Sigmoid colon (tissue), 7 donors: ENCODE data around the gene MBOAT7. TPM values are rescaled to one million over a fixed set of nuclear protein-coding genes. Genes with fewer than 3 reads are reported as not detected.

Experiments used
- DNase-seq: peaks from one replicate; pipeline ENCODE4 v3.0.0-alpha.2; 2019
- H3K27ac ChIP-seq, 4 donors: fragments of 200-600 bp; sonication (generic); one replicate each; pipeline ENCODE4 v1.5.1; 2016 to 2019; ENCODE audit warnings: mild to moderate bottlenecking in 1 of 4
- H3K27me3 ChIP-seq, 3 donors: fragments of 200-600 bp; sonication (generic); one replicate each; pipeline ENCODE4 v1.5.1; 2019; ENCODE audit warnings: mild to moderate bottlenecking in 1 of 3
- H3K36me3 ChIP-seq, 4 donors: fragments of 200-600 bp; sonication (generic); one replicate each; pipeline ENCODE4 v1.5.1; 2016 to 2019
- H3K4me1 ChIP-seq, 4 donors: fragments of 200-600 bp; sonication (generic); one replicate each; pipeline ENCODE4 v1.5.1; 2017 to 2019
- H3K4me3 ChIP-seq, 4 donors: fragments of 200-600 bp; sonication (generic); one replicate each; pipeline ENCODE4 v1.5.1; 2017 to 2019; ENCODE audit warnings: mild to moderate bottlenecking in 2 of 4, moderate library complexity in 1 of 4
- H3K9me3 ChIP-seq, 4 donors: fragments of 200-600 bp in 3 of 4; sonication (generic) in 3 of 4; one replicate each; pipeline versions ENCODE4 v1.5.1 to v1.6.1; 2013 to 2019
- EP300 ChIP-seq, 4 donors: sonication (generic); formaldehyde crosslinking; IDR thresholded peaks; one replicate each; pipeline ENCODE4 v1.6.1; 2017; ENCODE audit warnings: antibody characterized with exemption in 4 of 4
- POLR2A ChIP-seq, 2 donors: fragments of 450-650 bp; IDR thresholded peaks; one replicate each; pipeline ENCODE4 v1.6.1; 2016; ENCODE audit warnings: antibody characterized with exemption in 2 of 2, mild to moderate bottlenecking in 2 of 2, moderate library complexity in 2 of 2
- POLR2AphosphoS5 ChIP-seq, 4 donors: sonication (generic); formaldehyde crosslinking; IDR thresholded peaks; one replicate each; pipeline ENCODE4 v1.6.1; 2017; ENCODE audit warnings: antibody characterized with exemption in 4 of 4
- WGBS, 2 donors: extraction: QIAGEN DNeasy Blood & Tissue Kit; methylation state at CpG; one replicate each; pipeline ENCODE4 v1.1.7; 2013; 5-methylcytosine and 5-hydroxymethylcytosine counted together
- intact Hi-C: fragments of 100-400 bp; cut with DNase I; formaldehyde crosslinking; loops from one replicate; pipeline ENCODE4 v1.15.1; 2023
- polyA plus RNA-seq, 3 donors: library from polyadenylated mRNA; stranded (reverse); fragments of 200-250 nt; gene quantifications; one replicate each; pipeline ENCODE4 v1.2.3, GENCODE V29; 2013
- total RNA-seq, 4 donors: library from RNA; depleted of rRNA; stranded (reverse); fragments of >200 nt; gene quantifications; one replicate each; pipeline ENCODE4 v1.1.0, GENCODE V29; 2016
- TF ChIP-seq, protein P1 (sequence below), 4 experiments: fragments of 450-650 bp in 3 of 4; fragments of 200-600 bp in 1 of 4; IDR thresholded peaks; one replicate each; pipeline ENCODE4 v1.5.1; 2016 to 2019; ENCODE audit warnings: antibody characterized with exemption in 4 of 4, mild to moderate bottlenecking in 3 of 4, moderate library complexity in 2 of 4
- donor health status: healthy with polysubstance abuse.
- donor health status: Bipolar disorder and iron deficiency.
- donor health status: healthy.

MBOAT7 gene
- total and polyA plus RNA-seq, 7 donors = 15.0 to 79.7 (median 29.3) TPM

DNA sequence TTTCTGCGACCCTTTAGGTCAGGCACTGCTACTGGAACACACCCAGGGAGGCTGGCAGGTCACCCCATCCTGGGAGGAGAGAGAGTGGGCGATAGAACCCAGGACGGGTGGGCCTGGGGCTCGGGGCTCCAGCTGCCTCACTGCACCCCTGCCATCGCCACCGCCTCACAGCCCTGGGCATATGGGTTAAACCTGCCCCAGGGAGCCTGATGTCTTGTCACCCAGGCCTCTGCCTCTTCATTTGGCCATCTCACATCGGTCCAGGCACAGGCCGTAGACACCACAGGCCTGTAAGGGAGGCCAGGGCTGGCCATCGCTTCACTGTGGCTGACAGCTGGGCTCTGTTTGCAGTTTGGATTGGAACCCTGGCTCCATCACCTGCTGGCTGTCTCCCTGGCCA, 63.7 kb downstream of the MBOAT7 start:
- no peak overlapping the region for H3K4me3 ChIP-seq
- intact Hi-C loops = no loop called here
- H3K36me3 ChIP-seq = peaks cover 67 to 94% (median 82%) of the 10 kb centered on the region in 4 donors
- H3K27me3 ChIP-seq = no peaks in the 10 kb centered on the region
- H3K27ac ChIP-seq = no peak overlapping the region
- no peaks in the 10 kb centered on the region for H3K4me1 ChIP-seq
- DNase-seq = no peak
- WGBS, 2 donors = 92 to 93% methylated on average over 9 of the region's 9 CpGs
- H3K9me3 ChIP-seq = no peaks in the 10 kb centered on the region
- TF ChIP-seq POLR2AphosphoS5 (IDR thresholded peaks at IDR 0.05) (no peak), POLR2A (IDR thresholded peaks at IDR 0.05) (no peak), EP300 (IDR thresholded peaks at IDR 0.05) (no peak)
- TF ChIP-seq, protein P1, sequence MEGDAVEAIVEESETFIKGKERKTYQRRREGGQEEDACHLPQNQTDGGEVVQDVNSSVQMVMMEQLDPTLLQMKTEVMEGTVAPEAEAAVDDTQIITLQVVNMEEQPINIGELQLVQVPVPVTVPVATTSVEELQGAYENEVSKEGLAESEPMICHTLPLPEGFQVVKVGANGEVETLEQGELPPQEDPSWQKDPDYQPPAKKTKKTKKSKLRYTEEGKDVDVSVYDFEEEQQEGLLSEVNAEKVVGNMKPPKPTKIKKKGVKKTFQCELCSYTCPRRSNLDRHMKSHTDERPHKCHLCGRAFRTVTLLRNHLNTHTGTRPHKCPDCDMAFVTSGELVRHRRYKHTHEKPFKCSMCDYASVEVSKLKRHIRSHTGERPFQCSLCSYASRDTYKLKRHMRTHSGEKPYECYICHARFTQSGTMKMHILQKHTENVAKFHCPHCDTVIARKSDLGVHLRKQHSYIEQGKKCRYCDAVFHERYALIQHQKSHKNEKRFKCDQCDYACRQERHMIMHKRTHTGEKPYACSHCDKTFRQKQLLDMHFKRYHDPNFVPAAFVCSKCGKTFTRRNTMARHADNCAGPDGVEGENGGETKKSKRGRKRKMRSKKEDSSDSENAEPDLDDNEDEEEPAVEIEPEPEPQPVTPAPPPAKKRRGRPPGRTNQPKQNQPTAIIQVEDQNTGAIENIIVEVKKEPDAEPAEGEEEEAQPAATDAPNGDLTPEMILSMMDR (IDR thresholded peaks at IDR 0.05) = no peak

DNA sequence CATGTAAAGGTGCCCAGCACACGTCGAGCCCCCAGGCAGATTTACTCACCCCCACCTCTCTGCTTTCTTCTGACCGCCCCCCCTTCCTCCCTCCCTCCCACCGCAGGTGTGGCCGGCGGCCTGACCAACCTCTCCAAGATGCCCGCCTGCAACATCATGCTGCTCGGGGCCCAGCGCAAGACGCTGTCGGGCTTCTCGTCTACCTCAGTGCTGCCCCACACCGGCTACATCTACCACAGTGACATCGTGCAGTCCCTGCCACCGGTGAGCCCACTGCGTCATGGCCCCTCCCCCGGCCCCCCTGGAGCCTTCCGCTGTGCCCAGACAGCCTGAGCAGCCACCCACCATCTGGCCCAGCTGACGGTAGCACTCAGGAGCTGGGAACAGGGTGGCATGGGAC, 65.0 kb downstream of the MBOAT7 start:
- TF ChIP-seq, protein P1 (IDR thresholded peaks at IDR 0.05) = no peak
- TF ChIP-seq POLR2AphosphoS5 (IDR thresholded peaks at IDR 0.05) (no peak), POLR2A (IDR thresholded peaks at IDR 0.05) (no peak), EP300 (IDR thresholded peaks at IDR 0.05) (no peak)
- 95 to 96% methylated on average over 19 of the region's 19 CpGs for WGBS, 2 donors
- no peak overlapping the region for H3K4me3 ChIP-seq
- no peak for DNase-seq
- no peaks in the 10 kb centered on the region for H3K27me3 ChIP-seq
- peaks cover 73 to 98% (median 91%) of the 10 kb centered on the region in 4 donors for H3K36me3 ChIP-seq
- H3K4me1 ChIP-seq = no peaks in the 10 kb centered on the region
- intact Hi-C loops = no loop called here
- no peak overlapping the region for H3K27ac ChIP-seq
- H3K9me3 ChIP-seq = no peaks in the 10 kb centered on the region

DNA sequence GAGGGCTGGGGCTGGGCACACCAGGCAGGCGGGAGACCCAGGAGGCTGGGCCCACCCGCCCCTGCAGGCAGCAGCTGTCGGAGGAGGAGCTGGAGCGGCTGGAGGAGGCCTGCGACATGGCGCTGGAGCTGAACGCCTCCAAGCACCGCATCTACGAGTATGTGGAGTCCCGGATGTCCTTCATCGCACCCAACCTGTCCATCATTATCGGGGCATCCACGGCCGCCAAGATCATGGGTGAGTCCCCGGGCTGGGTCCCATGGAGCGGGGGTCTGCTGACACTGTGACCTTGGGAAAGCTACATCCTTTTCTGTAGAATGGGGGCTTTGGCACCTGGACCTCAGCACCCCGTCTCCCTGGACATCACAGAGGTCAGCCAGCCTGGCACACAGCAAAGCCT, 65.7 kb downstream of the MBOAT7 start:
- Histone ChIP-seq H3K4me3 (no peak overlapping the region), H3K9me3 (no peaks in the 10 kb centered on the region), H3K27ac (no peak overlapping the region), H3K27me3 (no peaks in the 10 kb centered on the region), H3K4me1 (no peaks in the 10 kb centered on the region), H3K36me3 (peaks cover 66 to 98% (median 87%) of the 10 kb centered on the region in 4 donors)
- intact Hi-C loops = no loop called here
- WGBS, 2 donors = 95 to 96% methylated on average over 17 of the region's 17 CpGs
- no peak for TF ChIP-seq POLR2A (IDR thresholded peaks at IDR 0.05)
- TF ChIP-seq, protein P1 (IDR thresholded peaks at IDR 0.05) = no peak
- no peak for TF ChIP-seq POLR2AphosphoS5 (IDR thresholded peaks at IDR 0.05)
- no peak for TF ChIP-seq EP300 (IDR thresholded peaks at IDR 0.05)
- no peak for DNase-seq

Other genes starting within 250 kb of the MBOAT7 start
- gene CACNG8, start 226.6 kb downstream of the MBOAT7 start, total RNA-seq = under 1 TPM in 1 of 4 donors, not detected in 3; under 0.01 TPM
- gene CACNG8, start 226.6 kb downstream of the MBOAT7 start, polyA plus RNA-seq = under 1 TPM in 1 of 3 donors, not detected in 2; 0.03 TPM
- not detected for gene CACNG6, start 197.9 kb downstream of the MBOAT7 start, total RNA-seq
- not detected for gene CACNG6, start 197.9 kb downstream of the MBOAT7 start, polyA plus RNA-seq
- not detected for gene VSTM1, start 125.7 kb downstream of the MBOAT7 start, total RNA-seq
- not detected for gene VSTM1, start 125.7 kb downstream of the MBOAT7 start, polyA plus RNA-seq
- gene TARM1, start 108.2 kb downstream of the MBOAT7 start, total RNA-seq = not detected
- gene TARM1, start 108.2 kb downstream of the MBOAT7 start, polyA plus RNA-seq = not detected
- 1 to 10 TPM in 2 of 4 donors, not detected in 2; 3.0 to 3.1 TPM for gene OSCAR, start 88.8 kb downstream of the MBOAT7 start, total RNA-seq
- 1 to 10 TPM in 1 of 3 donors, under 1 TPM in 1, not detected in 1; 0.93 to 4.2 TPM for gene OSCAR, start 88.8 kb downstream of the MBOAT7 start, polyA plus RNA-seq
- gene NDUFA3, start 86.7 kb downstream of the MBOAT7 start, total RNA-seq = 10 to 100 TPM; 18.8 to 32.4 (median 20.2) TPM
- 100 to 1,000 TPM; 151 to 207 (median 184) TPM for gene NDUFA3, start 86.7 kb downstream of the MBOAT7 start, polyA plus RNA-seq
- gene TFPT, start 73.9 kb downstream of the MBOAT7 start, total RNA-seq = 10 to 100 TPM; 18.2 to 24.7 (median 20.4) TPM
- gene TFPT, start 73.9 kb downstream of the MBOAT7 start, polyA plus RNA-seq = 10 to 100 TPM; 22.2 to 28.6 (median 25.2) TPM
- gene PRPF31, start 73.8 kb downstream of the MBOAT7 start, total RNA-seq = 10 to 100 TPM; 48.7 to 53.5 (median 51.5) TPM
- 10 to 100 TPM; 25.0 to 60.9 (median 36.6) TPM for gene PRPF31, start 73.8 kb downstream of the MBOAT7 start, polyA plus RNA-seq
- 10 to 100 TPM; 11.8 to 31.5 (median 21.2) TPM for gene CNOT3, start 51.8 kb downstream of the MBOAT7 start, total RNA-seq
- 10 to 100 TPM; 15.5 to 32.9 (median 19.8) TPM for gene CNOT3, start 51.8 kb downstream of the MBOAT7 start, polyA plus RNA-seq
- 1 to 10 TPM; 7.8 to 10.0 (median 8.7) TPM for gene LENG1, start 29.9 kb downstream of the MBOAT7 start, total RNA-seq
- 10 to 100 TPM in 1 of 3 donors, 1 to 10 TPM in 2; 8.4 to 11.5 (median 8.6) TPM for gene LENG1, start 29.9 kb downstream of the MBOAT7 start, polyA plus RNA-seq
- 1 to 10 TPM in 1 of 4 donors, under 1 TPM in 1, not detected in 2; 0.66 to 1.4 TPM for gene TMC4, start 16.4 kb downstream of the MBOAT7 start, total RNA-seq
- gene TMC4, start 16.4 kb downstream of the MBOAT7 start, polyA plus RNA-seq = 10 to 100 TPM; 13.9 to 55.4 (median 25.2) TPM
- 10 to 100 TPM; 41.5 to 80.9 (median 53.2) TPM for gene TSEN34, start 1.7 kb upstream of the MBOAT7 start, total RNA-seq
- 10 to 100 TPM; 47.3 to 61.9 (median 52.5) TPM for gene TSEN34, start 1.7 kb upstream of the MBOAT7 start, polyA plus RNA-seq
- gene RPS9, start 11.3 kb upstream of the MBOAT7 start, total RNA-seq = 1,000 to 10,000 TPM; 2,139 to 2,970 (median 2,693) TPM
- gene RPS9, start 11.3 kb upstream of the MBOAT7 start, polyA plus RNA-seq = 1,000 to 10,000 TPM; 3,254 to 5,599 (median 3,699) TPM
- 10 to 100 TPM; 12.5 to 19.3 (median 16.8) TPM for gene LILRB3, start 33.4 kb upstream of the MBOAT7 start, total RNA-seq
- 1 to 10 TPM; 4.2 to 7.2 (median 4.9) TPM for gene LILRB3, start 33.4 kb upstream of the MBOAT7 start, polyA plus RNA-seq
- gene LILRA6, start 53.2 kb upstream of the MBOAT7 start, total RNA-seq = 1 to 10 TPM; 1.8 to 3.2 (median 2.3) TPM
- gene LILRA6, start 53.2 kb upstream of the MBOAT7 start, polyA plus RNA-seq = 1 to 10 TPM; 1.2 to 2.3 (median 1.5) TPM
- 10 to 100 TPM in 3 of 4 donors, 1 to 10 TPM in 1; 8.4 to 23.5 (median 11.7) TPM for gene LILRB5, start 67.7 kb upstream of the MBOAT7 start, total RNA-seq
- gene LILRB5, start 67.7 kb upstream of the MBOAT7 start, polyA plus RNA-seq = 10 to 100 TPM in 1 of 3 donors, 1 to 10 TPM in 2; 2.2 to 27.0 (median 4.2) TPM
- 1 to 10 TPM; 2.5 to 5.0 (median 3.5) TPM for gene LILRB2, start 91.5 kb upstream of the MBOAT7 start, total RNA-seq
- 1 to 10 TPM; 2.4 to 5.9 (median 5.5) TPM for gene LILRB2, start 91.5 kb upstream of the MBOAT7 start, polyA plus RNA-seq
- 1 to 10 TPM in 3 of 4 donors, not detected in 1; 2.0 to 6.7 (median 2.5) TPM for gene LILRA5, start 123.6 kb upstream of the MBOAT7 start, total RNA-seq
- gene LILRA5, start 123.6 kb upstream of the MBOAT7 start, polyA plus RNA-seq = 10 to 100 TPM in 1 of 3 donors, 1 to 10 TPM in 2; 5.1 to 14.6 (median 6.0) TPM
- gene LILRA4, start 149.6 kb upstream of the MBOAT7 start, total RNA-seq = under 1 TPM in 1 of 4 donors, not detected in 3; 0.36 TPM
- gene LILRA4, start 149.6 kb upstream of the MBOAT7 start, polyA plus RNA-seq = 1 to 10 TPM in 2 of 3 donors, under 1 TPM in 1; 0.92 to 3.9 (median 3.0) TPM
- 10 to 100 TPM in 3 of 4 donors, 1 to 10 TPM in 1; 4.4 to 18.9 (median 14.4) TPM for gene LAIR1, start 175.4 kb upstream of the MBOAT7 start, total RNA-seq
- gene LAIR1, start 175.4 kb upstream of the MBOAT7 start, polyA plus RNA-seq = 10 to 100 TPM in 2 of 3 donors, 1 to 10 TPM in 1; 6.6 to 34.6 (median 13.4) TPM
- gene TTYH1, start 225.9 kb upstream of the MBOAT7 start, total RNA-seq = 1 to 10 TPM; 2.5 to 5.4 (median 3.7) TPM
- gene TTYH1, start 225.9 kb upstream of the MBOAT7 start, polyA plus RNA-seq = 1 to 10 TPM in 2 of 3 donors, under 1 TPM in 1; 0.23 to 2.2 (median 1.8) TPM